Erythroblast (primary cell): ENCODE measurements around the gene TM7SF3.

Source experiments
- GATA1 ChIP-seq: IDR thresholded peaks from 2 replicates; pipeline ENCODE4 v1.6.1; 2011; ENCODE audit warnings: low read depth, mild to moderate bottlenecking, control low read depth, low read length, moderate library complexity
- POLR2A ChIP-seq: IDR thresholded peaks from 2 replicates; pipeline ENCODE4 v1.6.1; 2011; ENCODE audit warnings: mild to moderate bottlenecking, low read length

- TF ChIP-seq POLR2A (no peak), GATA1 (no peak)
Measured at GRCh38 chr12:27032679-27033078, 18.5 kb upstream of the TM7SF3 start.
